Cardiac ventricle fibroblast (primary cell): Measurements from ENCODE around the gene SPANXD. TPM values are rescaled to one million over a fixed set of nuclear protein-coding genes. Genes with fewer than 3 reads are reported as not detected.

Experiments used
- total RNA-seq: library from RNA; depleted of rRNA; stranded (reverse); fragments of >200 nt; gene quantifications from 2 replicates; pipeline ENCODE4 v1.2.3, GENCODE V29; 2015

Gene SPANXD, protein sequence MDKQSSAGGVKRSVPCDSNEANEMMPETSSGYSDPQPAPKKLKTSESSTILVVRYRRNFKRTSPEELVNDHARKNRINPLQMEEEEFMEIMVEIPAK
- total RNA-seq: not detected in 2 replicates

DNA sequence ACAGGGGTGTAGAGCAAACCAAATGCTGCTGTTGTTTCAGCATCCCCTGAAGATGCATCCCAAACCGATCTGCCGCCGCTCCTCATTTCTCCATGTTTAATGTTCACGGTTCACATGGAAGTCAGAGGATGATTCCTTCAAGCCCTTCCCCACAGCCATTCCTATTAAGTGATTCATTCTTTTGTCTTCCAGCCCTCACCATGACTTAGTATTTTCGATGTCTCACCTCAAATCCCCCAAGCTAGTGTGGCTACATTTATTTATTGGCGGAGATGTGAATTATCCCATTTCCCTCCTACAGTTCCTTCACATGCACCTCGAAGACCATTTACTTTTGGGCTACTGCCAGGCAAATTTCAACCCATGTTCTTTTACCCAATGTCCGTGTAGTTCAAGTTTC lies at the start of gene SPANXD:
Gene SPANXD (minus strand): TSS at position 101 of the 400 bp plus-strand sequence. CDS start 334 bp downstream, outside the sequence.

Other genes with a start within 250 kb of the SPANXD start
- not detected in 2 replicates for gene SPANXA1, start 114.0 kb downstream of the SPANXD start, total RNA-seq
- not detected in 2 replicates for gene SPANXA2, start 109.0 kb downstream of the SPANXD start, total RNA-seq
- not detected in 2 replicates for gene MAGEC3, start 139.6 kb upstream of the SPANXD start, total RNA-seq
- gene MAGEC1, start 205.2 kb upstream of the SPANXD start, total RNA-seq: not detected in 2 replicates